DLD1 (cell line): ENCODE results near the gene SIN3B.

Source experiments
- in situ Hi-C: cut with HindIII; loops from 2 replicates; pipeline ENCODE4 v1.10.0; 2017; ENCODE audit warnings: low sequenced_read_pairs

SIN3B gene

DNA sequence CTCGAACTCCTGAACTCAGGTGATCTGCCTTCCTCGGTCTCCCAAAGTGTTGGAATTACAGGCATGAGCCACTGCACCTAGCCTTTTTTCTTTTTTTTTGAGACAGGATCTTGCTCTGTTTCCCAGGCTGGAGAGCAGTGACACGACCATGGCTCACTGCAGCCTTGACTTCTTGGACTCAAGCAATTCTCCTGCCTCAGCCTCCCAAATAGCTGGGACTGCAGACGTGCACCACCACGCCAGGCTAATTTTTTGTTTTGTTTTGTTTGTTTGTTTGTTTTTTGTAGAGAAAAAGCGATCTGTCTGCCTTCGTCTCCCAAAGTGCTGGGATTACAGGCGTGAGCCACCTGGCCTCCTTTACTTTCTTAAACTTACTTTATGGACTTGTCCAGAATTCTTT, 6.5 kb upstream of the SIN3B start:
- in situ Hi-C loops = loop anchor here (10.0 kb wide), 1 partner anchor 212 kb away; no protein-coding TSS in a partner anchor

DNA sequence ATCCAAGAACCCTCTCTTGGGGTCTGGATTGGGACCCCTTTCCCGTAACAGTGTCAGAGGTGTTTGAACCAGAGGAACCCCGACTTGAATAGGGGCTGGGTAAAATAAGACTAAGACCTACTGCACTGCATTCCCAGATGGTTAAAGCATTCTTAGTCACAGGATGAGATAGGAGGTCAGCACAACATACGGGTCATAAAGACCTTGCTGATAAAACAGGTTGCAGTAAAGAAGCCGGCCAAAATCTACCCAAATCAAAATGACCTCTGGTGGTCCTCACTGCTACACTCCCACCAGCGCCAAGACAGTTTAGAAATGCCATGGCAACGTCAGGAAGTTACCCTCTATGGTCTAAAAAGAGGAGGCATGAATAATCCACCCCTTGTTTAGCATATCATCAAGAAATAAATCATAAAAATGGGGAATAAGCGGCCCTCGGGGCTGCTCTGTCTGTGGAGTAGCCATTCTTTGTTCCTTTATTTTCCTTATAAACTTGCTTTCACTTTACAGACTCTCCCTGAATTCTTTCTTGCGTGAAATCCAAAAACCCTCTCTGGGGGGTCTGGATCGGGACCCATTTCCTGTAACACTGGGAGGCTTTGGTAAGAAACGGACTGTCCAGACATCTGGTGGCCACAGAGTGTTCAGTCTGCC, 4.4 kb upstream of the SIN3B start:
- in situ Hi-C loops = loop anchor here (10.0 kb wide), 1 partner anchor 210 kb away; no protein-coding TSS in a partner anchor

DNA sequence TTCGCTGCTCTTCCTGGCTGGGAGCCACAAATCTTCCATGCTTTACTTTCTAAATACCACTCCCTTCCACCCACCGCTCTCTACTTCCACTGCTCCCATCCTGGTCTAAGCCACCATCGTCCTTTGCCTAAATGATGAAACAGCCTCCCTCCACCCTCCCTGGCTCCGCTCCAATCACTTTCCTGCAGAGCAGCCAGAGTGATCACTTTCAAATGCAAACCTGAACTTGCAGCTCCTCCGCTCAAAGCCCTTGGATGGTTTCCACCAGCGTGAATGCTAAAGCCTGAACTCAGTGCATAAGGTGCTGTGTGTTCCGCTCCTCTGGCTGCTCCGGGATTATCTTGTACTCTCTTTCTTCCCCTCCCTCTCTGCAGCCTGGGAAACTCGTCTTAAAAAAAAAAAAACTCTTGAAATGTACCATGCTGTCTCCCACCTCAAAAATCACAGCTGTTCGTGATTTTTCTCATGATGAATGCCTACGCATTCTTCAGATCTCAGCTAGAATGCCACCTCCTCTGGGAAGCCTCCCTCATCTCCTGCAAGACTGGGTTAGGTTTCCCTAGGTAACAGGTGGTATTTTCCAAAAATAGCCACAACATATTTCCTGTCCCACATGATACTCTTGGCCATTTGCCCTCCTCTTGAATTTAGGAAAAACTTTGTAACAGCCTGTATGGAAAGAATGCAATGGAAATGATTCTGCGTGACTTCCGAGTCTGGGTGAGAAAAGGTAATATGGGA, 3.7 kb upstream of the SIN3B start:
- in situ Hi-C loops = loop anchor here (10.0 kb wide), 1 partner anchor 209 kb away; no protein-coding TSS in a partner anchor

DNA sequence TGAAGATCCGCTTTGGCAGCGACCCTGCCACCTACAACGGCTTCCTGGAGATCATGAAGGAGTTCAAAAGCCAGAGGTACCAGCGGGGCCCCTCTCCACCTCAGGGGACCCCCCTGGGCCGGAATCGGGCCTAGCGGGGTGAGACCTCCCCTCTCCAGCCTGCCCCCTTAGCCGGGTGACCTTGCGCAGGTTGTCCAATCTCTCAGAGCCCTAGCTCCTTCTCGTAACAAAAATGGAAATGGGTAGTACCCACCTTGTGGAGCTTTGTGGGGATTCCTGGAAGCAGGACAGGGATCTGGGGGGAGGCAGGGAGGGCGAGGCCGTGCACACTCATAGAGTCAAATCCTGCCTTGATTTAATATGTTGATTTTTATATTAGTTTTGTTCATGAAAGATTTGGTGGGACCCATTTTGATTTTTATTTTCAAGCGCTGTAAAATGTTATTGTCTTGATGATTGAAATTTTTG, 658 bp downstream of the SIN3B start:
- in situ Hi-C loops = loop anchor here (10.0 kb wide), 1 partner anchor 205 kb away; no protein-coding TSS in a partner anchor

DNA sequence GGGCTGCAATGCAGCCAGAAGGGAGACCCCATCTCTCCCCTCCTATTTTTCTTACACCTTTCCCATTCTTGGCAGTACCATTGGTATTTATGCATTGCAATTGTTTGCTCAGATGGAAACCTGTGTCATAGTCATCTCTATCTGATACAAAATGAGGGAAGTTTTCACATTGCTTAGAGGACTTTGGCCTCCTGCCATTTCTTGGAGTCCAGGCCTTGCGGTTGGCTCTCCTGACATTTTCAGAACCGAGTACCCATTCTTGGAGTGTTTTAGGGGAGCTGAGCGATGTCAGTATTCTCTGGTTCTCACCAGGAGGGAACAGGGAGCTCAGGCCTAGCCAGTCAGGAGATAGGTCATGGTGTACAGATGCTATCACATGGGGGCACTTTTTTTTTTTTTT, 1.5 kb downstream of the SIN3B start:
- in situ Hi-C loops = no loop called here

DNA sequence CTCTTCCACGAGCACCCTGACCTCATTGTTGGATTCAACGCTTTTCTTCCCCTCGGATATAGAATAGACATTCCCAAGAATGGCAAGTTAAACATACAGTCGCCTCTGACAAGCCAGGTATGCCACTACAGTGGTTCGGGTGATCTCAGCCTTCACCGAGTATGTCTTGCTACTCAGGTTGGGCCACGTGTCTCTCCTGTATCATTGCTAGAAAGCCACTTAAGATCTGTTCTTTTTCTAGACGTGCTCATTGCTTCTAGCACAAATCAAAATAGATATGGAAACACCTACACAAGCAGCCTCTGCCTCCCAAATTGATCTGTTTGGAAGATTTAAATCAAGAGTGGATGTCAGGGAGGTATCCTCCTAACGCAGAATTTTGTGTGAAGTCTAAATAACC, 2.3 kb downstream of the SIN3B start:
- in situ Hi-C loops = no loop called here

DNA sequence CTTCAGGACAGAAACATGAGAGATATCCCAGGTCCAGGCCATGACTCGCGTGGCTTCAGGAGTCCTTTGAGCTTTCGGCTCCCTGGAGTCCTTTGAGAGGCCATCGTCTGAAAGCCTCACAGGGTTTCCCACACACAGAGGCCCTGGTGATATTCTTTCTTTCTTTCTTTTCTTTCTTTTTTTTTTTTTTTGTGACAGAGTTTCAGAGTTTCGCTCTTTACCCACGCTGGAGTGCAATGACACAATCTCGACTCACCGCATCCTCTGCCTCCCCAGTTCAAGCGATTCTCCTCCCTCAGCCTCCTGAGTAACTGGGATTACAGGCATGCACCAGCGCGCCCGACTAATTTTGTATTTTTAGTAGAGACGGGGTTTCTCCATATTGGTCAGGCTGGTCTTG, 5.5 kb downstream of the SIN3B start:
- in situ Hi-C loops = no loop called here

DNA sequence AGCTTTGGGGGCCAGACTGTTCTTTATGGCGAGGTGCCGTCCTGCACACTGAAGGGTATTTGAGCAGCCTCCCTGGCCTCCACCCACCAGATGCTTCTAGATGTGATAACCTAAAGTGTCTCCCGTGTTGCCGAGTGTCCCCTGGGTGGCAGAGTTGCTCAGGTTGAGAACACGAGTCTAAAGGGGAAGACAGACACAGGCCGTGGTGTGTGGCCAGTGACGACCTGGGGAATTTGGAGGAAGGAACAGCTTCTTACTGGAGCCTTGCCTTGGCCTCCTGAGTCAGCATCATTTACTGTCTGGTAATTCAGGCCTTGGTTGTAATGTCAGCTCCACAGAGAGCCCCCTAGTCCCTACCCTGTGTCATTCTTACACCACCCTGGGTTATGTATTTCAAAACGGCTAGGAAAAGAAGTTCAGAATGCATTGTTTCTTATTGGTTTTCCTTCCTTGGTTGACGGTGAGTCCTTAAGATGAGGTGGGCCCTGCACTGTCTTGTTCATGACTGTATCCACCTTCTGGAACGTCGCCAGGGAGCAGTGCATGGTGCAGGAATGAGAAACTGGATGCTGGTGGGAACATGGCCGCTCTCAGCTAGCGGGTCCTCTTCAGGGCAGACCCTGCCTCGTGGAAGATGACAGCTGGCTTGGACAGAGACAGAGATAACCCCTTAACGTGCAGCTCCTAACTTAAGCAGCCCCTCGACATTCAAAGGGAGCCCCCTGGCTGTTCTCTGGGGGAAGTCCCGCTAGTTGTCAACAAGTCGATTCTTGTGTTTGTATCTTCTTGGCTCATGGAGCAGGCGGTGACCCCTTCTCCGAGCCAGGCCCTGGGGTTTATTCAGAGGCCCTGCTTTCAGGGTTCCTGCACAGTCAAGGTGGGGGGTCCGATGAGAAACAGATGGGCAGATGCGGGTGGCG, 7.2 kb downstream of the SIN3B start:
- in situ Hi-C loops = no loop called here

DNA sequence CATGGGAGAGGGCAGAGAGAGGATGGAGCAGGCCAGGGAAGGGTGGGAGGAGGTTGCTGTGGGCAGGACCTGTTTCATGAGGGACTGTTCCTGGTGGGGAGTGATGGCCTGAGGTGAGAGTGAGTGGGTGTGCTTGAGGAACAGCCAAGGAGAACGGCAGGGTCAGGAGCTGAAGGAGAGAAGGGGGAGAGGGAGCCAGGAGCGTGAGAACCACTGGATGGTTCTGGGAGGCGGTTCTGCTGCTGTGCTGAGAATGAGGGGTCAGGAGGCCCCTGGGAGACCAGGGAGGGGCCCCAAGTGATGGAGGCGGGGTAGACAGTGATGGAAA, 7.8 kb downstream of the SIN3B start:
- in situ Hi-C loops = no loop called here

DNA sequence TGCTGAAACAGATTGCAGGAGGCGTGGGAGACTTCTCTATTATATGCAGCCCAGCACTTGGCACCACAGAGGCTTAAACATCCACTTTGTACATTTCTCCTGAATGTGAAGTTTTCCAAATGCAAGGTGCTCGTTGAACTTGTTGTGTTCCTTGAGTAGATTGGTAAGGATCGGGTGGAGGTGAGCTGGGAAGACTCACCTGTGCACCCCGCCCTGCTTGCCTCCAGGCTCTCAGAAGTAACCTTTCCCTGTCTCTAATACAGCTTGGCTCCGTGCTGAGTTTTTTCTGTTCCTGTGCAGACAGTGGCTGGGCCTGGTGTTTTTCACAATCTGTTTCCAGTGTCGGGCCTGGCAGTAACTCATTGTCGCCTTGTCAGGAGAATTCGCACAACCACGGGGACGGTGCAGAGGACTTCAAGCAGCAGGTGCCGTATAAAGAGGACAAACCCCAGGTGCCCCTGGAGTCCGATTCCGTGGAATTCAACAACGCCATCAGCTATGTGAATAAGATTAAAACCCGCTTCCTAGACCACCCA, 12.3 kb downstream of the SIN3B start:
- in situ Hi-C loops = no loop called here

DNA sequence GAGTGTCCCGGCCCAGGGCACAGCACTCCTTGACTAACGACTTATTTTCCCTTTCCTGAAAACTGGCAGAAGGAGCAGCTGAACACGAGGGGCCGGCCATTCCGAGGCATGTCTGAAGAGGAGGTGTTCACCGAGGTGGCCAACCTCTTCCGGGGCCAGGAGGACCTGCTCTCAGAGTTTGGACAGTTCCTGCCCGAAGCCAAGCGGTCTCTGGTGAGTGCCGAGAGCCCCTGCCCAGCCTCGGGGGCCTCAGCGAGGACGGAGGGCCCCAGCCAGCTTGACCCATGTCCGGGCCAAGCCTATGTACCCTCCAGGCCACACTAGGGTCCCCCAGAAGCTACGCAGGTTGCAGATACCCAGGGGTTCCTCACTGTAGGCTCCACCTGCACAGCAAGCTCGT, 17.7 kb downstream of the SIN3B start:
- in situ Hi-C loops = no loop called here

DNA sequence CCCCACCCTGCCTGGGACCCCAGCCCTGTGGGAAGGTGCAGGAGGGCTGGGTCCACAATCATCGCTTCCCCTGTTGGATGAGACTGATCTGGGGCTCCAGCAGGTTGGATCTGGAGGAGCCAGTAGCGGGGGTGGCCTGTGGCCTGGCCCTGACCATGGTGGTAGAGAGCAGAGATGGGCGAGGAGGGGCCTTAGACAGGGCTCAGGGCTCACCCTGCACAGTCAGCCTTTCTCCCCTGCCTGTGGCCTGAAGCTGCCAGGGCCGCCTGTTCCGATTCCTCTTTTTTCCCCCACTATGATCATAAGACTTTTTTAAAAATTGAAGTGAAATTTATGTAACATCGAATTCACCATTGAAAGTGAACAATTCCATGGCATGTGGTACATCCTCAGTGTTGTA, 18.2 kb downstream of the SIN3B start:
- in situ Hi-C loops = no loop called here

DNA sequence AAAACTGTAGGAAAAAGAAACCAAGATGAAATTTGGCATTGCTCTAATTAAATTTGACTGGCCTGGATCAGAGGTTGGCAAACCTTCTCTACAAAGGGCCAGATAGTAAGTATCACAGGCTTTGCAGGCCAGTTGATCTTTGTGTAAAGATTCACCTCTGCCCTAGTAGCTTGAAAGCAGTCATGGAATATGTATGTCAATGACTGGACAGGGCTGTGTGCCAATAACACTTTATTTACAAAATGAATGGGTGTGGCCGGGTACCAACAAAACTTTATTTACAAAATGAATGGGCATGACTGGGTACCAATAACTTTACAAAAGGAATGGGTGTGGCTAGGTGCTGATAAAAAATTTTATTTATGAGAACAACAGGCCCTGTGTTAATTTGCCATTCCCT, 20.0 kb downstream of the SIN3B start:
- in situ Hi-C loops = no loop called here

DNA sequence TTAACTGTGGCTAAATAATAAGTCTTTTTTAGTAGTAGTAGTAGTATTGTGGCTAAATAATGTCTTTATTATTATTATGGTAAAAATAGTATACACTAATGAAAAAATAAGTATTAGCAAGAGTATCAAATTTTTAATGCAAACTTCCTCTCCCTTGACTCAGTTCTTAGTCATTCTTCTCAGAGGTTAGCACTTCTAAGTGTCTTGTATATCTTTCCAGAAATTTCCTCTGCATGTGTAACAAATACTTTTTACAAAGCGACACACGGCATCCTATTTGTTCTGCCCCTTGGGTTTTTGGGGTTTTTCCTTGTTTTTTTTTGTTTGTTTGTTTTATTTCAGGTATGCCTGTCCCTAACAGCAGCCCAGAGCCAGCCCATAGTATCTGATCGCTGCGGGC, 20.9 kb downstream of the SIN3B start:
- in situ Hi-C loops = no loop called here

DNA sequence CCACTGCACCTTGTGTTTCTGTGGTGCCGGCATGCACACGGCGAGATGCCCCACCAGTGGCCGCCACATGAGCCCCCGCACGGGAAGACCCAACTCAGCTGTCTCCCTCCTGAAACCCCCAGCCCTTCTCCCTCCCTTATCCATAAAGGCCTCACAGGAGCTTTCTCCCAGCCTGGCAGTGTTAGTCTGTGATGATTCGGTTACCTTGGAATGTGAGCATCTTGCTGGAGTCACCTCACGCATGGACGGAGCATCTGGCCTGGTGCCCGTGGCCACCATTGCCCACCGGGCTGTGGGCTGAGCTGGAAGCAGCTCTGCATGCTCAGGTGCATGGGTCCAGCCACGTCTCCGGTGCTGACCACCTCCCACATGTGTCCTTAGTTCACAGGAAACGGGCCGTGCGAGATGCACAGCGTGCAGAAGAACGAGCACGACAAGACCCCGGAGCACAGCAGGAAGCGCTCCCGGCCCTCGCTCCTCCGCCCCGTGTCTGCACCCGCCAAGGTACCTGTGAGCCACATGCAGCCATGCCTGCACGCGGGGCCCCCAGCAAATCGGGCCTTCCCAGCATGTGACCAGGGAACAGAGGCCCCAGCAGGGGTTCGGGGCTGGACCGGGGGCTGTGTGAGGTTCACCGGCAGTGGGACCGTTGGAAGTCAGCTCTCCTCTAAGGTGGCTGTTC, 22.0 kb downstream of the SIN3B start:
- in situ Hi-C loops = no loop called here

DNA sequence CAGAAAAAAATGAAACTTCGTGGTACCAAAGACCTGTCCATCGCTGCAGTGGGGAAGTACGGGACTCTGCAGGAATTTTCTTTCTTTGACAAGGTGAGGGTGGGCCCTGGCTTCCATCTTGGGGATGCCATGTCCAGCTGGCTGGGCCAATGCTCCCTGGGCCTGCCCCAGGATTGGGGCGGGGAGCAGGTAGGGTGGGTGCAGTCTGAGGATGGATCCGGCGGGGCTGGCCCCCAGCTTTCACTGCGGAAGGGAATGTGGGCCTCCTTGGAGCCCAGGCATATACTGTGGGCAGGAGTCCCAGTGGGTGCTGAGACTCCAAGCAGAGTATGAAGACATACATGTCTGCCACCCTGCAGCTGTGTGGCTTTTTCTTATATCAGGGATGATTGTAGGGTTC, 23.9 kb downstream of the SIN3B start:
- in situ Hi-C loops = no loop called here

DNA sequence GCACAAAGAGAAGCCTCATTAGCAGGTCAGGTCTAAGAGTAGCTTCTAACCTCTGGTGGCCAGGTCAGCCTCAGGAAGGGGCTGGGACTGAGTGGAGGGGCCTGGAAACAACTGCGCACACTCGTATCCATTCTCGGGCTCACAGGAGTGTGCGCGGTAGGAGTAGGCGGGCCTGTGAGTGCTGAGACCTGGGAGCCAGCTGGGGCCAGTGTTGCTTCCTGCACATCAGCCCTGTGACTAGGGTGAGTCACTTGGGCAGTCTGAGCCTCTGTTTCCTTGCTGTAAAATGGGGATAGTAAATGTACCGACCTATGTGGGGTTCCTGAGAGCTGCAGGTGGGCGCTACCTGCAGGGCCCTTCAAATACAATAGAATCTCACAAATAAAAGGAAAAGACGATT, 26.9 kb downstream of the SIN3B start:
- in situ Hi-C loops = no loop called here

DNA sequence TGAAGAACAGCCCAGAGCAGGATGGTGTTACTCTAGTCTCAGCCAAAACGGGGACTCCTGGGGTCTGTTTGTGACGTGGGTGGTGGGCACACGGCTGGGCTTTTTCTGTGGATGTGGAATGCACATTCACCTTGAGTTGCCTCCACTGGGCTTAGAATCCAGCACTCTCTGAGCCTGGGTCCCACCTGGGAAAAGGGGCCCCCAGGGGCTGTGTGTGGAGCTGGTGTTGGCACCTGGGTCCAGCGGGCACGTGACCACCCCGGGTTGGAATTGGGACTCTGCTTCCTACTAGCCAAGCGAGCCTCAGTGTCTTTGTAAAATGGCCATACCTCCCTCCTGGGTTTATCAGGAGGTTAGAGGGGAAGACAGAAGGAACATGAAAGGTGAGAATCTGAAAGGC, 30.4 kb downstream of the SIN3B start:
- in situ Hi-C loops = no loop called here

DNA sequence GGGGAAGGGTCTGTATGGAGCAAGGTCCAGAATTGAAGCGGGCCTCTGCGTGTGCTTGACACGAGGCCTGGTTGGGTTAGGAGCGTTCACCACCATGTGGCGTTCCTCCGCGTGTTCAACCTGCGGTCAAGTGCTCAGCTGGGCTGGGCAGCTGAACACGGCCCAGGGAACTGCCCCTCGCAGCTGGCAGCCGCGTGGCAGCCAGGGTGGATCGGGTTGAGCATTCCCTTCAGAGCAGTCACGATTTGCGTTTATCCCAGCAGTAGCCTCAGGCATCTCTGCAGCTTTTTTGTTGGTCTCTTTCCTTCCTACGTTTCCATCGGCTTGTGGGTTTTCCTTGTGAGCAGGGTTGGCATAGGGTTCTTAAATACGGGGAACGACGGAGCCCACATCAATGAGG, 30.9 kb downstream of the SIN3B start:
- in situ Hi-C loops = no loop called here

DNA sequence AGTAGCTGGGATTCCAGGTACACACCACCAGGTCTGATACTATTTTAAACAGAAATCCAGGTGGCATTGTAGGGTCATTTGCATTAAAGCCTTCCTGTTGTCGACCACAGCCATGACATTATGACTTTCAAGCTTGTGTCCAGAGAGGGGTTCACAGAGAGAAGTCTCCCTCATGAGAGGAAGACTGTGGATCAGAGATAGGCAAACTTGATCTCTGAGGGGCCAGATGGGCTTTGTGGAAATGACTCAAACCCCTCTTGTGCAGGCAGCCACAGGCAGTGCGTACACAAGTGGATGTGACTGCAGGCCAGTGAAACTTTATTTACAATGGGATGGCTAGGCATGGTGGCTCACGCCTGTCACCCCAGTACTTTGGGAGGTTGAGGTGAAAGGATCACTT, 31.8 kb downstream of the SIN3B start:
- in situ Hi-C loops = no loop called here

DNA sequence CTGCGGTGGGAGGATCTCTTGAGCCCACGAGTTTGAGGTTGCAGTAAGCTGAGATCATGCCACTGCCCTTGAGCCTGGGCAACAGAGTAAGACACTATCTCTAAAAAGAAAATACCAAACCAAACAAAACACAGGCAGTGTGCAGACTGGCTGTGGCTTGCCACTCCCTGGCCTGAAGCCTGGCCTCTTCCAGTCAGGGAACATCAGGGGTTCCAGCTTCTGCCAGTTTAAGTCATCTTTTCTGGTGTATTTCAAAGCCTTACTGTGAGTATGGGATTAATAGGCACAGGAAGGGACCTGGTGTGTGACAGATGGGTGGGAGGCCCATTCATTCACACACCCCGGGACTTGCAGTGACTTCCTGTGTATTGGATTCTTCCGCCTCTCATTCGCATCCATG, 32.6 kb downstream of the SIN3B start:
- in situ Hi-C loops = no loop called here
